Erythroblast (primary cell): ENCODE data around the gene ATXN2.
"Not testable (repeated sequence)": the region's sequence is repeated elsewhere in the genome, so short reads cannot be mapped to it uniquely, and the experiment has no call there.

Source experiments
- DNase-seq, 2 experiments: peaks; one replicate each; lab custom pipeline; 2025; lab: John Stamatoyannopoulos, UW
- GATA1 ChIP-seq: IDR thresholded peaks from 2 replicates; pipeline ENCODE4 v1.6.1; 2011; ENCODE audit warnings: low read depth, mild to moderate bottlenecking, control low read depth, low read length, moderate library complexity
- POLR2A ChIP-seq: IDR thresholded peaks from 2 replicates; pipeline ENCODE4 v1.6.1; 2011; ENCODE audit warnings: mild to moderate bottlenecking, low read length

ATXN2 gene

GRCh38 chr12:111607239-111607638 lies 8.1 kb upstream of the ATXN2 start:
- TF ChIP-seq GATA1: no peak
- DNase-seq: no peak

- no peak for TF ChIP-seq GATA1
- TF ChIP-seq POLR2A: no peak
- no peak for DNase-seq
These were observed 7.7 kb upstream of the ATXN2 start for GRCh38 chr12:111606767-111607230.

- no peak for TF ChIP-seq POLR2A
- no peak for TF ChIP-seq GATA1
These were observed 7.0 kb upstream of the ATXN2 start for GRCh38 chr12:111605911-111606766.

GRCh38 chr12:111602857-111603256 lies 3.7 kb upstream of the ATXN2 start:
- peak; percentile 12 to 21 for DNase-seq

More at GRCh38 chr12:111605911-111606766, 7.0 kb upstream of the ATXN2 start:
- no peak for DNase-seq

- no peak for DNase-seq
- TF ChIP-seq GATA1: no peak
- TF ChIP-seq POLR2A: no peak
These were observed 3.2 kb upstream of the ATXN2 start for GRCh38 chr12:111602348-111602747.

DNA sequence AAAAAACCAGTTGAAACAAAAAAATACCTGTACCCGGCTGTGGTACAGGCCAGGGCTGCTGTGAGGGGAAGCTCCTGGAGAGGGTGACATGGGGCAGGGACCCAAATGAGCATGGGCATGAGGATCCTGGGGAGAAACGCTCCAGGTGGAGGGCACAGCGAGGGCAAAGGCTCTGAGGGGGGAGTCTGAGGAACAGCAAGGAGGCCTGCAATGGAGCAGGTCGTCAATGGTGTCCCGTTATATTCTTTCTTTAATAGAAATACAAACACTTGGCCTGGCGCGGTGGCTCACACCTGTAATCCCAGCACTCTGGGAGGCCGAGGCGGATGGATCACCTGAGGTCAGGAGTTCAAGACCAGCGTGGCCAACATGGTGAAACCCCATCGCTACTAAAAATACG lies 1.9 kb upstream of the ATXN2 start:
- DNase-seq: not testable (repeated sequence)

DNA sequence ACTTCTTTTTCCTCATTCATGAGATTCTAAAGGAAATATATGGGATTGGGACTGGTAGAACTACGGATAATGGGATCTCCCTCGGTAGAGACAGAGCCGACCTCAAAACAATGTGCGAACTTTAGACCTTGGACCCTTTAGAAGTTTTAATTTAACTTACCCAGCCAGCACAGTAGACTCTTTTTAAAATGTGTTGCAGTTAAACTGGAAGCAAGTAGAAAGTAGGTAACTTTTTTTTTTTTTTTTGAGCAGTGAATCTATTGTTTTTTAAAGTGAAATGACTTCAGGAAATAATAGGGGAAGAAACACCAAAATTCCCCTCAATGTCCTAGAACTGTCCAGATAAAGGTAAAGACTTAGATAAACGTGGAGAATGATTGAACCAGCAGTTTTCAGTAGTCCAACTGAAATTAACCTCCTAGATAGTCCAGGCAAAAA lies 1.1 kb upstream of the ATXN2 start:
- TF ChIP-seq POLR2A: no peak
- TF ChIP-seq GATA1: no peak
- no peak for DNase-seq

DNA sequence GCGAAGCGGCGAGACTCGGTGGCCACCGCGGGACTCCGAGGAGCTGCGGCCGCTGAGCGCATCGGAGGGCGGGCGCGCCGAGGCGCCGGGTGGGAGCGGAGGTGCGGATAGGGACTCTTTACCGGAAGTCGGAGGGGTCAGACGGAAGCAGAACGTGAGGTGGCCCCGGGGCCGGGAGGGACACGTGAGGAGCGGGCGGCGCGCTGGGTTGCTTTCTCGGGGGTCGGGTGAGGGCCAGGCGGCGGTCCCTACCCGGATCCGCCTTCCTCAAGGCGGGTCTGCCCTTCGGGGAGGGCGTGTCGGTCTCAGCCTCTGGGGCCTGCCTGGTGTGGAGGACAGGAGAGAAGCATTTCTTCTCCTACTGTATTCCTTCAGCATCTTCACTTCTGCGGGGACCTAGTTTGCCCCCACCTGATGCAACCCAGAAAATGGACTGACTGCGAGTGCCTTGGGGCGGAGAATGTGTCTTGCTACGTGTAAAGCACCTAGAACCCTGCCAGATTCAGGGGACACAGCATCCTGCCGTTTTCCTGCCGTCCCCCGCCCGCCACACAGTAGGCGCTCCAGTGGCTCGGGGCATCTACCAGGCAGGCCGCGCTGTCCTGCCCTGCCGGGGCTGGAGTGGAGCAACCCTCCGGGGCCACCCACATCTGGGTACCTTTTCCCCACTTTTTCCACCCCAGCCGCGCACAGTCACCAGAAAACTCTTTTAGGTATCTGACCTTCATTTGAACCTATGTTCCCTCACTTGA lies 514 bp upstream of the ATXN2 start:
- TF ChIP-seq GATA1: no peak
- TF ChIP-seq POLR2A: peak; percentile 92
- peak; percentile 94 to 95 for DNase-seq

DNA sequence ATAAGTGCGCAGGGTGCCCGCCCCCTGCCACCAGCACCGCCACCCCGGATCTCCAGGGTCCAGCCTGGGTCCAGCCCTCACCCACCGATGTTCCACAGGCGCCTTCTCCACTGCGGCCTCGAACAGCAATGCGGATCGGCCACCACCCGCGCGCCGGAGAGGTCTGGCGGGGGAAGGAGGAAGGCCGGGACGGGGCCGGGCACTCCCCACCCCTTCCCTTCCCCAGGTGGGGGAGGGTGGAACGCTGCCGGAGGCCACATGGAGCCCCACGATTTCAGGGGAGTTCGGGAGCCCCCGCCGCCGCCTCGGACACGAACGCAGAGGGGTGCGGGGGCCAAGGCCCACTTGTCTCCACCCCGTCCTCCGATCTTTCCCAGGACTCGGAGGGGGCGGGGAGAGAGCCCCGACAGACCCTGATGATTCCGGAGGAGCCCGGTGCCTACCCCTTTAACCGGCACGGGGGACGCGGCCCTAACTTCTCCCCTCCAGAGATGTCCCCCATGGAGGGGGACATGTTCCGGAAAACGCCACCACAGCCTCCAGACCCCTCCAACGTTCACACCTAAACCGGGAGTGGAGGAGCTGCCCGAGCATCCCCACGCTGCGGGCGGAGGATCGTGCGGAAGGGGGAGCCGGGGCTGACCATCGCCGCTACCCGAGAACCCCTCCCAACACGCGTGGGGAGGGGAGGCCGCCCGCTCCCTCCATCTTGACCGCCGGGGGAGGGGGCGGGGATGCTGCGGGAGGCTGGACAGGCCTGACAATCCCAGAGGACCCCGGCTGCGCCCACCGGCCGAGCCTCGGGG lies 1.1 kb downstream of the ATXN2 start:
- TF ChIP-seq GATA1: no peak
- TF ChIP-seq POLR2A: no peak
- peak; percentile 57 to 66 for DNase-seq

DNA sequence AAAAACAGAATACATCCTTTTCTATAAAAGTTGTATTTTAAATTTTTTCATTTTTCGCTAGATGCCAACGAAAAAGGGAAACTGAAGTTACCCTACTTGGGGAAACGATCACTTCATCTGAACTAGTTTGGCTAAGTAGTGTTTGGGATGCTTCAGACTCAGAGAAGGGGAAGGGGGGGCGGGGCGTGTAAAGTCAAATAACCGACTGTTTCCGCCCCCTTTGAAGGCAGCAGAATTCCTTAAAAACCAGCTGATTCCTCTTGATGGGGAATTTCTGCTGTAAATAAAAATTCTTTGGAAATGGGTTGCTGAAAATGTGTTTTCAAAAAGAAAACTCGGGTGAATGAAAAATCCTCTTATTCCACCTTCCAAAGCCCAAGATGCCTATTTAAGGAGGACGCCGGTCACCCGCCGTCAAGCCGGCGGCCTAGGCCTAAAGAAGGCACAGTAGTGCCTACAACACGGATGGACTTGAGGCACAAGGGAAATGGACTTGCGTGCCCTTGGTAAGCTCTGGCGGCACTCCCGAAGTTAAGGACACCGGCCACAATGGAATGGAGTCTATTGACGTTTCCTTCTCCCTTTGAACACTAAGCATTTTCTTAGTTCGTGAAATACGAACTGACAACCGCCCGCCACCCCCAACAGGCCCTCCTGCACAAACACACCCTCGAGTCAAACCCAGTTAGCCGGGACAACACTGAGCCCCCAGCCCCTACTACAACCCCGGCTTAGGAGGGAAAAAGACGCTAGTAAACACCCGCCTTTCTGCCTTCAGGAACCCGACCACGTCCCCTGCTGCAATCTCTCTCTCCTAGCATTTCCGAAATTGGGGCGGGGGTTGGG lies 1.9 kb downstream of the ATXN2 start:
- peak; percentile 70 to 80 for DNase-seq
- TF ChIP-seq GATA1: no peak
- TF ChIP-seq POLR2A: no peak

DNA sequence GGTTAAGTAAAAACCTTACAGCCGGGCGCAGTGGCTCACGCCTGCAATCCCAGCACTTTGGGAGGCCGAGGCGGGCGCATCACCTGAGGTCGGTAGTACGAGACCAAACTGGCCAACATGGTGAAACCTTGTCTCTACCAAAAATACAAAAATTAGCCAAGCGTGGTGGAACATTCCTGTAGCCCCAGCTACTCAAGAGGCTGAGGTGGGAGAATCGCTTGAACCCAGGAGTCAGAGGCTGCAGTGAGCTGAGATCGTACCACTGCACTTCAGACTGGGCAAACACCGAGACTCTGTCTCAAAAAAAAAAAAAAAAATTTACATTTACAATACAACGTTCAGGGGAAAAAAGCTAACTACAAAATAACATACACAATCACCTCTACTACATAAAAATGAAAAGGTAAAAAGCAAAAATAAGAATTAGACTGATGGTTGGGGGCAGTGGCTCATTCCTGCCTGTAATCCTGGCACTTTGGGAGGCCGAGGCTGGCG lies 3.7 kb downstream of the ATXN2 start:
- not testable (repeated sequence) for DNase-seq

DNA sequence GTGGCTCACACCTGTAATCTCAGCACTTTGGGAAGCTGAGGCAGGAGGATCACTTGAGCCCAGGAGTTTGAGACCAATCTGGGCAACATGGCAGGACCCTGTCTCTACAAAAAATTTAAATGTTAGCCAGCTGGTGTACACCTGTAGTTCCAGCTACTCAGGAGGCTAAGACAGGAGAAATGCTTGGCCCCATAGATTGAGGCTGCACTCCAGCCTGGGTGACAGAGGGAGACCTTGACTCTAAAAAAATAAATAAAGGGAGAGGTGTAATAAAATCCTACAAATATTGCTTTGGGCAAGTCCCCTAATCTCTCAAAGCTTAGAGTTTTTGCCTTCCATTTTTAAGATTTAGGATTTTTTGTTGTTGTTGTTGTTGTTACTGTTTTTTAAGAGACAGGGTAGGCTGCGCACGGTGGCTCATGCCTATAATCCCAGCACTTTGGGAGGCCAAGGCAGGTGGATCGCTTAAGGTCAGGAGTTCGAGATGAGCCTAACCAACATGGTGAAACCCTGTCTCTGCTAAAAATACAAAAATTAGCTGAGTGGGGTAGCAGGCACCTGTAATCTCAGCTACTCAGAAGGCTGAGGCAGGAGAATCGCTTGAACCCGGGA lies 7.6 kb downstream of the ATXN2 start:
- DNase-seq: not testable (repeated sequence)

GRCh38 chr12:111590552-111590951 lies 8.6 kb downstream of the ATXN2 start:
- TF ChIP-seq GATA1 (no peak), POLR2A (no peak)
- no peak for DNase-seq
